ENCODE data around the gene CCSER1.
"Not testable (repeated sequence)": the region's sequence is repeated elsewhere in the genome, so short reads cannot be mapped to it uniquely, and the experiment has no call there.

The CCSER1 gene

GRCh38 chr4:91198951-91199350 is 1071.8 kb downstream of the CCSER1 start:
- peak; percentile 69 for ATAC-seq (ENCODE audit: insufficient read depth, low read depth)
- no peak overlapping the region for H3K27ac ChIP-seq (ENCODE audit: low read length)
- no peak overlapping the region for H3K9ac ChIP-seq (ENCODE audit: low read depth, low read length)
- no peak for TF ChIP-seq CTCF (IDR thresholded peaks at IDR 0.05; ENCODE audit: borderline replicate concordance, extremely low read depth, low read length, poor library complexity, severe bottlenecking)
- TF ChIP-seq EZH2 (IDR thresholded peaks at IDR 0.05; ENCODE audit: borderline replicate concordance, low read depth, low read length, severe bottlenecking), result no peak
- H3K79me2 ChIP-seq (ENCODE audit: insufficient read depth, low read length), result no peaks in the 10 kb centered on the region
- H4K20me1 ChIP-seq (ENCODE audit: insufficient read depth, low read length), result no peaks in the 10 kb centered on the region
- H3K36me3 ChIP-seq (ENCODE audit: insufficient read depth, low read length), result no peaks in the 10 kb centered on the region
- peak overlapping the region; percentile 54 for H3K4me2 ChIP-seq (ENCODE audit: insufficient read depth, low read length)
- no peaks in the 10 kb centered on the region for H3K27me3 ChIP-seq (ENCODE audit: insufficient read depth, low read length, poor library complexity)
- peaks cover 7% of the 10 kb centered on the region; the same call in 1 of the 2 replicates for H3K4me1 ChIP-seq (ENCODE audit: insufficient read depth, low read length)
- no peaks in the 10 kb centered on the region for H3K9me3 ChIP-seq (ENCODE audit: insufficient read depth, low read length, severe bottlenecking)
- H3K4me3 ChIP-seq (ENCODE audit: low read depth in 1 of 2, low read length in 2 of 2), result peak overlapping the region in 1 of 2 experiments; percentile 44; a peak in 2 of 4 replicates
- DNase-seq, result no peak
- H2AFZ ChIP-seq (ENCODE audit: low read depth, low read length), result peak overlapping the region; percentile 67

- no peaks in the 10 kb centered on the region for H4K20me1 ChIP-seq (ENCODE audit: insufficient read depth, low read length)
- no peak for ATAC-seq (ENCODE audit: insufficient read depth, low read depth)
- DNase-seq, result no peak
- H3K4me2 ChIP-seq (ENCODE audit: insufficient read depth, low read length), result no peak overlapping the region
- no peak overlapping the region for H3K9ac ChIP-seq (ENCODE audit: low read depth, low read length)
- no peaks in the 10 kb centered on the region for H3K27me3 ChIP-seq (ENCODE audit: insufficient read depth, low read length, poor library complexity)
- no peak overlapping the region for H2AFZ ChIP-seq (ENCODE audit: low read depth, low read length)
- no peaks in the 10 kb centered on the region for H3K4me1 ChIP-seq (ENCODE audit: insufficient read depth, low read length)
- H3K4me3 ChIP-seq (ENCODE audit: low read depth in 1 of 2, low read length in 2 of 2), result no peak overlapping the region
- H3K36me3 ChIP-seq (ENCODE audit: insufficient read depth, low read length), result no peaks in the 10 kb centered on the region
- no peaks in the 10 kb centered on the region for H3K9me3 ChIP-seq (ENCODE audit: insufficient read depth, low read length, severe bottlenecking)
- no peak overlapping the region for H3K27ac ChIP-seq (ENCODE audit: low read length)
- no peaks in the 10 kb centered on the region for H3K79me2 ChIP-seq (ENCODE audit: insufficient read depth, low read length)
- TF ChIP-seq EZH2 (IDR thresholded peaks at IDR 0.05; ENCODE audit: borderline replicate concordance, low read depth, low read length, severe bottlenecking), result no peak
- no peak for TF ChIP-seq CTCF (IDR thresholded peaks at IDR 0.05; ENCODE audit: borderline replicate concordance, extremely low read depth, low read length, poor library complexity, severe bottlenecking)
Measured at GRCh38 chr4:91207535-91207934, 1080.3 kb downstream of the CCSER1 start.

- no peak overlapping the region for H3K9ac ChIP-seq (ENCODE audit: low read depth, low read length)
- no peak overlapping the region for H3K4me3 ChIP-seq (ENCODE audit: low read depth in 1 of 2, low read length in 2 of 2)
- H3K27ac ChIP-seq (ENCODE audit: low read length), result no peak overlapping the region
- TF ChIP-seq EZH2 (IDR thresholded peaks at IDR 0.05; ENCODE audit: borderline replicate concordance, low read depth, low read length, severe bottlenecking) (no peak), CTCF (IDR thresholded peaks at IDR 0.05; ENCODE audit: borderline replicate concordance, extremely low read depth, low read length, poor library complexity, severe bottlenecking) (no peak)
- H3K79me2 ChIP-seq (ENCODE audit: insufficient read depth, low read length), result no peaks in the 10 kb centered on the region
- H4K20me1 ChIP-seq (ENCODE audit: insufficient read depth, low read length), result no peaks in the 10 kb centered on the region
- H3K9me3 ChIP-seq (ENCODE audit: insufficient read depth, low read length, severe bottlenecking), result no peaks in the 10 kb centered on the region
- H3K4me1 ChIP-seq (ENCODE audit: insufficient read depth, low read length), result no peaks in the 10 kb centered on the region
- no peak overlapping the region for H3K4me2 ChIP-seq (ENCODE audit: insufficient read depth, low read length)
- DNase-seq, result no peak
- ATAC-seq (ENCODE audit: insufficient read depth, low read depth), result no peak
- no peaks in the 10 kb centered on the region for H3K36me3 ChIP-seq (ENCODE audit: insufficient read depth, low read length)
- H3K27me3 ChIP-seq (ENCODE audit: insufficient read depth, low read length, poor library complexity), result no peaks in the 10 kb centered on the region
- H2AFZ ChIP-seq (ENCODE audit: low read depth, low read length), result no peak overlapping the region
Measured at GRCh38 chr4:91212211-91212610, 1085.0 kb downstream of the CCSER1 start.

- not testable (repeated sequence) for DNase-seq; H3K36me3 ChIP-seq (ENCODE audit: insufficient read depth, low read length); H3K4me2 ChIP-seq (ENCODE audit: insufficient read depth, low read length); H3K9ac ChIP-seq (ENCODE audit: low read depth, low read length); H4K20me1 ChIP-seq (ENCODE audit: insufficient read depth, low read length); H3K27me3 ChIP-seq (ENCODE audit: insufficient read depth, low read length, poor library complexity); H3K27ac ChIP-seq (ENCODE audit: low read length); H3K79me2 ChIP-seq (ENCODE audit: insufficient read depth, low read length); H3K4me3 ChIP-seq (ENCODE audit: low read depth in 1 of 2, low read length in 2 of 2); H2AFZ ChIP-seq (ENCODE audit: low read depth, low read length); H3K9me3 ChIP-seq (ENCODE audit: insufficient read depth, low read length, severe bottlenecking); H3K4me1 ChIP-seq (ENCODE audit: insufficient read depth, low read length); ATAC-seq (ENCODE audit: insufficient read depth, low read depth)
Measured at GRCh38 chr4:91217831-91218403, 1090.7 kb downstream of the CCSER1 start.
